Measurements from ENCODE around the gene CD274. TPM values are rescaled to one million over a fixed set of nuclear protein-coding genes. Genes with fewer than 3 reads are reported as not detected.

CD274 gene
- polyA plus RNA-seq, 1 experiment = 3.8 TPM

- POLR2A ChIA-PET = no interaction called here
- Histone ChIP-seq H3K27me3 (ENCODE audit: control insufficient read depth, insufficient read depth, low read length) (no peaks in the 10 kb centered on the region), H3K36me3 (ENCODE audit: control insufficient read depth, insufficient read depth, low read length) (no peaks in the 10 kb centered on the region), H3K4me3 (ENCODE audit: low read depth, low read length) (no peak overlapping the region)
- CTCF ChIA-PET = no interaction called here
- 0 out of 2 replicates have a peak, but pooled peaks have one; percentile 19 for TF ChIP-seq CTCF (IDR thresholded peaks at IDR 0.05; ENCODE audit: insufficient read depth, low read depth, low read length)
- no peak for DNase-seq (ENCODE audit: low read depth)
Observed at GRCh38 chr9:5481322-5482040, 31.1 kb downstream of the CD274 start.

- DNase-seq (ENCODE audit: low read depth) = no peak
- ChIA-PET POLR2A (no interaction called here), CTCF (no interaction called here)
- TF ChIP-seq CTCF (IDR thresholded peaks at IDR 0.05; ENCODE audit: insufficient read depth, low read depth, low read length) = no peak
- Histone ChIP-seq H3K36me3 (ENCODE audit: control insufficient read depth, insufficient read depth, low read length) (no peaks in the 10 kb centered on the region), H3K27me3 (ENCODE audit: control insufficient read depth, insufficient read depth, low read length) (no peaks in the 10 kb centered on the region), H3K4me3 (ENCODE audit: low read depth, low read length) (no peak overlapping the region)
Observed at GRCh38 chr9:5482194-5482593, 31.9 kb downstream of the CD274 start.

- no peak for TF ChIP-seq CTCF (IDR thresholded peaks at IDR 0.05; ENCODE audit: insufficient read depth, low read depth, low read length)
- ChIA-PET POLR2A (no interaction called here), CTCF (interaction anchor here (1.0 kb wide), 1 partner anchor 100 kb away, joined by 3 read pairs; no protein-coding TSS in a partner anchor)
- no peak overlapping the region for H3K4me3 ChIP-seq (ENCODE audit: low read depth, low read length)
- no peaks in the 10 kb centered on the region for H3K27me3 ChIP-seq (ENCODE audit: control insufficient read depth, insufficient read depth, low read length)
- no peak for DNase-seq (ENCODE audit: low read depth)
- H3K36me3 ChIP-seq (ENCODE audit: control insufficient read depth, insufficient read depth, low read length) = no peaks in the 10 kb centered on the region
Observed at GRCh38 chr9:5483306-5483705, 33.0 kb downstream of the CD274 start.

- CTCF ChIA-PET = no interaction called here
- Histone ChIP-seq H3K36me3 (ENCODE audit: control insufficient read depth, insufficient read depth, low read length) (no peaks in the 10 kb centered on the region), H3K27me3 (ENCODE audit: control insufficient read depth, insufficient read depth, low read length) (no peaks in the 10 kb centered on the region), H3K4me3 (ENCODE audit: low read depth, low read length) (no peak overlapping the region)
- POLR2A ChIA-PET = no interaction called here
- no peak for TF ChIP-seq CTCF (IDR thresholded peaks at IDR 0.05; ENCODE audit: insufficient read depth, low read depth, low read length)
- DNase-seq (ENCODE audit: low read depth) = no peak
Observed at GRCh38 chr9:5485378-5486085, 35.2 kb downstream of the CD274 start.

GRCh38 chr9:5486988-5487387, 36.6 kb downstream of the CD274 start:
- POLR2A ChIA-PET = no interaction called here
- Histone ChIP-seq H3K4me3 (ENCODE audit: low read depth, low read length) (no peak overlapping the region), H3K36me3 (ENCODE audit: control insufficient read depth, insufficient read depth, low read length) (no peaks in the 10 kb centered on the region), H3K27me3 (ENCODE audit: control insufficient read depth, insufficient read depth, low read length) (no peaks in the 10 kb centered on the region)
- CTCF ChIA-PET = interaction anchor here (0.7 to 1.0 kb wide), 2 partner anchors 17 to 49 kb away, joined by 3 to 4 read pairs; partner anchors contain the start of gene PLGRKT
- no peak for TF ChIP-seq CTCF (IDR thresholded peaks at IDR 0.05; ENCODE audit: insufficient read depth, low read depth, low read length)
- DNase-seq (ENCODE audit: low read depth) = no peak
